SK-N-SH (cell line): ENCODE data around the gene LPP. TPM values are rescaled to one million over a fixed set of nuclear protein-coding genes. Genes with fewer than 3 reads are reported as not detected.

Experiments
- CTCF ChIA-PET: fragments of 300-600, 350-600 bp; formaldehyde crosslinking; extraction: SDS; loops from one replicate; lab custom pipeline; 2021; lab: Yijun Ruan, JAX
- POLR2A ChIA-PET: fragments of 350-600 bp; sonication (Branson Sonifier 250); formaldehyde crosslinking; extraction: SDS; loops from one replicate; lab custom pipeline; 2020; ENCODE audit warnings: antibody characterized with exemption, inconsistent platforms; lab: Yijun Ruan, JAX
- DNase-seq: peaks from one replicate; pipeline ENCODE4 v3.0.0; 2012
- H2AFZ ChIP-seq: fragments of 200-600 bp; sonication (generic); 2 replicates; pipeline ENCODE4 v1.8.1; 2016; ENCODE audit warnings: antibody characterized with exemption, mild to moderate bottlenecking, low read depth
- H3F3A ChIP-seq: fragments of 200-600 bp; sonication (generic); replicated peaks from 2 replicates; pipeline ENCODE3; 2016; ENCODE audit warnings: antibody characterized with exemption, mild to moderate bottlenecking; ENCODE audit not compliant: insufficient read depth
- H3K27ac ChIP-seq, 2 experiments: fragments of 200-500 bp in 1 of 2; fragments of 200-600 bp in 1 of 2; sonication (Bioruptor generic) in 1 of 2; sonication (generic), shearing (Covaris generic) in 1 of 2; 2 replicates each; pipeline versions ENCODE4 v1.5.1 to v1.6.1; 2014 to 2016; ENCODE audit warnings: low read depth in 2 of 2, inconsistent platforms in 1 of 2, low read length in 1 of 2, mild to moderate bottlenecking in 1 of 2, mixed read lengths in 1 of 2
- H3K27me3 ChIP-seq: fragments of 200-600 bp; sonication (generic), shearing (Covaris generic); 2 replicates; pipeline ENCODE4 v1.6.1; 2016; ENCODE audit warnings: mixed run types; ENCODE audit not compliant: insufficient read depth
- H3K36me3 ChIP-seq, 2 experiments: fragments of 200-500 bp in 1 of 2; fragments of 200-600 bp in 1 of 2; sonication (Bioruptor generic) in 1 of 2; sonication (generic) in 1 of 2; replicated peaks in 1 of 2; 2 replicates each; pipeline versions ENCODE3 to v1.5.1; 2014 to 2016; ENCODE audit warnings: low read length in 1 of 2, mild to moderate bottlenecking in 1 of 2; ENCODE audit not compliant: insufficient read depth in 2 of 2, control insufficient read depth in 1 of 2
- H3K4me1 ChIP-seq, 2 experiments: fragments of 200-500 bp in 1 of 2; fragments of 200-600 bp in 1 of 2; sonication (Bioruptor generic) in 1 of 2; sonication (generic), shearing (Covaris generic) in 1 of 2; 2 replicates each; pipeline versions ENCODE4 v1.5.1 to v1.6.1; 2014 to 2016; ENCODE audit warnings: low read depth in 1 of 2, low read length in 1 of 2, mixed run types in 1 of 2; ENCODE audit not compliant: insufficient read depth in 2 of 2, control insufficient read depth in 1 of 2
- H3K4me2 ChIP-seq: fragments of 200-600 bp; sonication (generic), shearing (Covaris generic); 2 replicates; pipeline ENCODE4 v1.6.1; 2017; ENCODE audit warnings: mixed run types
- H3K4me3 ChIP-seq, 2 experiments: fragments of 200-500 bp in 1 of 2; fragments of 200-600 bp in 1 of 2; sonication (Bioruptor generic) in 1 of 2; sonication (generic), shearing (Covaris generic) in 1 of 2; 2 replicates each; pipeline versions ENCODE4 v1.5.1 to v1.8.1; 2014 to 2016; ENCODE audit warnings: low read depth in 2 of 2, inconsistent platforms in 1 of 2, low read length in 1 of 2, mild to moderate bottlenecking in 1 of 2, mixed read lengths in 1 of 2, moderate library complexity in 1 of 2
- H3K79me2 ChIP-seq: fragments of 200-600 bp; sonication (generic); 2 replicates; pipeline ENCODE4 v1.8.1; 2017; ENCODE audit warnings: mild to moderate bottlenecking; ENCODE audit not compliant: insufficient read depth
- H3K9ac ChIP-seq: fragments of 200-600 bp; sonication (generic); 2 replicates; pipeline ENCODE4 v1.6.1; 2017; ENCODE audit warnings: mixed run types
- H3K9me2 ChIP-seq: fragments of 200-600 bp; sonication (generic); 2 replicates; pipeline ENCODE4 v1.6.1; 2017; ENCODE audit warnings: mixed run types
- H3K9me3 ChIP-seq: fragments of 200-600 bp; sonication (generic); 2 replicates; pipeline ENCODE4 v1.6.1; 2017; ENCODE audit warnings: mixed run types, mild to moderate bottlenecking, moderate library complexity
- H4K20me1 ChIP-seq: fragments of 200-600 bp; sonication (generic); 2 replicates; pipeline ENCODE4 v1.6.1; 2017; ENCODE audit warnings: mild to moderate bottlenecking, mixed run types; ENCODE audit not compliant: insufficient read depth
- EP300 ChIP-seq, 2 experiments: IDR thresholded peaks; 2 replicates each; pipeline versions ENCODE4 v1.4.0 to v1.6.1; 2012; ENCODE audit warnings: borderline replicate concordance in 1 of 2, low read depth in 1 of 2, low read length in 1 of 2
- FOSL2 ChIP-seq: IDR thresholded peaks from 2 replicates; pipeline ENCODE4 v1.4.0; 2012; ENCODE audit warnings: low read depth, mild to moderate bottlenecking, moderate library complexity, borderline replicate concordance
- JUND ChIP-seq: IDR thresholded peaks from 2 replicates; pipeline ENCODE4 v1.4.0; 2012
- MEF2A ChIP-seq: IDR thresholded peaks from 2 replicates; pipeline ENCODE4 v1.4.0; 2012; ENCODE audit warnings: low read depth, borderline replicate concordance
- POLR2AphosphoS5 ChIP-seq: IDR thresholded peaks from 2 replicates; pipeline ENCODE4 v1.6.1; 2012; ENCODE audit warnings: low read depth, low read length
- RXRA ChIP-seq: IDR thresholded peaks from 2 replicates; pipeline ENCODE4 v1.4.0; 2012; ENCODE audit warnings: low read depth, mild to moderate bottlenecking, borderline replicate concordance
- TEAD4 ChIP-seq: IDR thresholded peaks from 2 replicates; pipeline ENCODE4 v1.4.0; 2012; ENCODE audit warnings: mild to moderate bottlenecking, borderline replicate concordance; ENCODE audit not compliant: insufficient read depth
- WGBS: methylation state at CpG from one replicate; pipeline ENCODE4 v1.1.6; 2017; ENCODE audit warnings: low lambda C conversion rate; 5-methylcytosine and 5-hydroxymethylcytosine counted together
- polyA plus RNA-seq, 3 experiments: library from polyadenylated mRNA; depleted of rRNA; stranded (reverse); fragments of >200 nt; gene quantifications; 2 replicates each; pipeline ENCODE4 v1.2.3, GENCODE V29; 2012
- TF ChIP-seq, protein P1 (sequence below): fragments of 150-350 bp; IDR thresholded peaks from 2 replicates; pipeline ENCODE4 v1.6.1; 2016; ENCODE audit warnings: mild to moderate bottlenecking, low read depth, low read length
- TF ChIP-seq, protein P2 (sequence below): fragments of 150-350 bp; IDR thresholded peaks from 2 replicates; pipeline ENCODE4 v1.6.1; 2017; ENCODE audit warnings: antibody characterized with exemption, low read length, low read depth, borderline replicate concordance
- TF ChIP-seq, protein P3 (sequence below): IDR thresholded peaks from 2 replicates; pipeline ENCODE4 v1.4.0; 2012; ENCODE audit warnings: low read depth, borderline replicate concordance

Gene LPP
- polyA plus RNA-seq, 1 of the 3 experiments (the other 2 are of a cell fraction) = 6.6 TPM

DNA sequence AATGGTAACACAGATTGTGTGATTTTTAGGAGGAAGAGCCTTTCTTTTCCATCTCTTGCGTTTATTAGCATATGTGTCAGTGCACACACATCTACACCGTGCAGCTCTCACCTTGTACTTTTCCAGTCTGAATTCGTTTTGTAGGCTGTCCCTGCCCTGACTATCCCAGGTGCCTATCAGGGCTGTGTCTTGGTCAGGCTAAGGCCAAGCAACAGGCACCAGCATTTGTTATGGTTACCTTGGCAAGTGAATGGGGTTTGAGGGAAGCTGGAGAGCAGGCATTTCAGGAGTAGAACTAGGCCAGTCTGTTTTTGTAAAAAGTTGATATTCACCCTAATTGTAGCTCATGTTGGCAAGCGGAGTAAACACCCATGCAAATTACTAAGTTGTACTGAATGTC is 528.4 kb downstream of the LPP start:
- no peaks in the 10 kb centered on the region for H3K9me3 ChIP-seq
- H4K20me1 ChIP-seq = no peaks in the 10 kb centered on the region
- ChIA-PET CTCF (interaction anchor here (0.6 to 1.0 kb wide), 2 partner anchors 17 to 198 kb away, joined by 3 read pairs; no protein-coding TSS in a partner anchor), POLR2A (no interaction called here)
- peaks cover 0 to 3% of the 10 kb centered on the region in 2 experiments for H3K36me3 ChIP-seq
- no peaks in the 10 kb centered on the region for H3K27me3 ChIP-seq
- peaks cover 52% of the 10 kb centered on the region for H3K79me2 ChIP-seq
- no peak overlapping the region for H2AFZ ChIP-seq
- H3K4me1 ChIP-seq = peaks cover 0 to 31% of the 10 kb centered on the region in 2 experiments; a peak in 1 of 4 replicates
- H3K4me3 ChIP-seq = no peak overlapping the region
- peaks cover 27% of the 10 kb centered on the region for H3F3A ChIP-seq
- H3K27ac ChIP-seq = peak overlapping the region in 1 of 2 experiments; percentile 79; a peak in 2 of 4 replicates
- peak overlapping the region; percentile 36; the same call in 1 of the 2 replicates for H3K4me2 ChIP-seq
- no peaks in the 10 kb centered on the region for H3K9me2 ChIP-seq
- TF ChIP-seq RXRA (no peak), EP300 (IDR thresholded peaks at IDR 0.05; ENCODE audit: borderline replicate concordance in 1 of 2, low read depth in 1 of 2, low read length in 1 of 2) (no peak), TEAD4 (no peak), POLR2AphosphoS5 (no peak), JUND (no peak)
- TF ChIP-seq, protein P1, sequence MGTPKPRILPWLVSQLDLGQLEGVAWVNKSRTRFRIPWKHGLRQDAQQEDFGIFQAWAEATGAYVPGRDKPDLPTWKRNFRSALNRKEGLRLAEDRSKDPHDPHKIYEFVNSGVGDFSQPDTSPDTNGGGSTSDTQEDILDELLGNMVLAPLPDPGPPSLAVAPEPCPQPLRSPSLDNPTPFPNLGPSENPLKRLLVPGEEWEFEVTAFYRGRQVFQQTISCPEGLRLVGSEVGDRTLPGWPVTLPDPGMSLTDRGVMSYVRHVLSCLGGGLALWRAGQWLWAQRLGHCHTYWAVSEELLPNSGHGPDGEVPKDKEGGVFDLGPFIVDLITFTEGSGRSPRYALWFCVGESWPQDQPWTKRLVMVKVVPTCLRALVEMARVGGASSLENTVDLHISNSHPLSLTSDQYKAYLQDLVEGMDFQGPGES = no peak
- TF ChIP-seq, protein P2, sequence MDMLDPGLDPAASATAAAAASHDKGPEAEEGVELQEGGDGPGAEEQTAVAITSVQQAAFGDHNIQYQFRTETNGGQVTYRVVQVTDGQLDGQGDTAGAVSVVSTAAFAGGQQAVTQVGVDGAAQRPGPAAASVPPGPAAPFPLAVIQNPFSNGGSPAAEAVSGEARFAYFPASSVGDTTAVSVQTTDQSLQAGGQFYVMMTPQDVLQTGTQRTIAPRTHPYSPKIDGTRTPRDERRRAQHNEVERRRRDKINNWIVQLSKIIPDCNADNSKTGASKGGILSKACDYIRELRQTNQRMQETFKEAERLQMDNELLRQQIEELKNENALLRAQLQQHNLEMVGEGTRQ = no peak
- 87% methylated on average over 4 of the region's 4 CpGs for WGBS
- H3K9ac ChIP-seq = peak overlapping the region; percentile 19; the same call in 1 of the 2 replicates
- DNase-seq = no peak

DNA sequence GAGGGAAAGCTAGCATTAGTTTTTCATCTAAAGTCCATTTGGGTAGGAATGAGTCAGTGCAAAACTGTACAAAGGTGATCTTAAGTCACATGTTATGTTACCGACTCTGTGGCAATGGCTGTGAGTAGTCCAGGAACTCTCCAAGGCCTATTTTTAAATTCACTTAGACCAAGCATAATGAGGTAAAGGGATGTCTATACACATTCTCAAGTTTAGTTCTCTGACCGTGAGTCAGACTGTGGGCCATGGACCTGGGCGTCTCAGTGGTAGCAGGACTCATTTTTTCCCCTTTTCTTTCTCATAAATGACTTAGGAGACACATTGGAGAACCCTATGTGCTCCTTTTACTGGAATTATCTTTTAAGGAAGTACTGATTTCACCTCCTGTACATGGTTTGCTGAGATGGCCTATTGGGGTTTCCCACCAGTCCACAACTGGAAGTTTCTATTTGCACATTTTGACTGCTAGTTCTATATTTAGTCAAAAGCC is 529.1 kb downstream of the LPP start:
- Histone ChIP-seq H3K27ac (peak overlapping the region in 1 of 2 experiments; percentile 79; a peak in 2 of 4 replicates), H3K4me2 (peak overlapping the region; percentile 36; the same call in 1 of the 2 replicates), H3K9me3 (no peaks in the 10 kb centered on the region), H3F3A (peaks cover 27% of the 10 kb centered on the region)
- TF ChIP-seq FOSL2 = peak; percentile 44; the same call in 1 of the 2 replicates
- TF ChIP-seq POLR2AphosphoS5 = no peak
- TF ChIP-seq MEF2A = 0 out of 2 replicates have a peak, but pooled peaks have one; percentile 26
- TF ChIP-seq, protein P3, sequence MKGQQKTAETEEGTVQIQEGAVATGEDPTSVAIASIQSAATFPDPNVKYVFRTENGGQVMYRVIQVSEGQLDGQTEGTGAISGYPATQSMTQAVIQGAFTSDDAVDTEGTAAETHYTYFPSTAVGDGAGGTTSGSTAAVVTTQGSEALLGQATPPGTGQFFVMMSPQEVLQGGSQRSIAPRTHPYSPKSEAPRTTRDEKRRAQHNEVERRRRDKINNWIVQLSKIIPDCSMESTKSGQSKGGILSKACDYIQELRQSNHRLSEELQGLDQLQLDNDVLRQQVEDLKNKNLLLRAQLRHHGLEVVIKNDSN = no peak
- TF ChIP-seq, all 33 proteins: peak for 2
- Histone ChIP-seq H3K79me2 (peaks cover 50% of the 10 kb centered on the region), H3K27me3 (no peaks in the 10 kb centered on the region), H3K9ac (peak overlapping the region; percentile 33; the same call in 1 of the 2 replicates), H4K20me1 (no peaks in the 10 kb centered on the region), H3K36me3 (peaks cover 0 to 3% of the 10 kb centered on the region in 2 experiments), H3K4me3 (no peak overlapping the region), H3K4me1 (peaks cover 0 to 31% of the 10 kb centered on the region in 2 experiments; a peak in 1 of 4 replicates), H3K9me2 (no peaks in the 10 kb centered on the region), H2AFZ (no peak overlapping the region)
- no peak for DNase-seq
- 31% methylated on average over 3 of the region's 3 CpGs for WGBS
- ChIA-PET CTCF (interaction anchor here (1.0 kb wide), 1 partner anchor 16 kb away, joined by 3 read pairs; no protein-coding TSS in a partner anchor), POLR2A (no interaction called here)
